ENCODE measurements around the gene DUSP2. TPM values are rescaled to one million over a fixed set of nuclear protein-coding genes. Genes with fewer than 3 reads are reported as not detected.

DUSP2 gene
- total and polyA plus RNA-seq, 10 of the 15 experiments (the other 5 are each of a cell fraction or from before 2014, with no cell fraction given), result 9.7 to 212 (median 57.2) TPM

- no peak overlapping the region for H3K27ac ChIP-seq (ENCODE audit: control insufficient read depth, insufficient read depth)
- H3K9me3 ChIP-seq (replicated peaks; ENCODE audit: control insufficient read depth, insufficient read depth, low read length), result no peaks in the 10 kb centered on the region
- H3K9ac ChIP-seq (ENCODE audit: control insufficient read depth, insufficient read depth, low read length), result no peak overlapping the region
- TF ChIP-seq IRF5 (IDR thresholded peaks at IDR 0.05; ENCODE audit: borderline replicate concordance), result no peak
- TF ChIP-seq CBFB (IDR thresholded peaks at IDR 0.05; ENCODE audit: low read depth), result no peak
- TF ChIP-seq YY1 (IDR thresholded peaks at IDR 0.05; ENCODE audit: low read depth, low read length), result no peak
- no peak for TF ChIP-seq LARP7 (IDR thresholded peaks at IDR 0.05)
- TF ChIP-seq NFIC (IDR thresholded peaks at IDR 0.05; ENCODE audit: low read depth, low read length), result no peak
- TF ChIP-seq SIN3A (IDR thresholded peaks at IDR 0.05; ENCODE audit: low read depth, low read length), result no peak
- no peak for TF ChIP-seq RAD21 (IDR thresholded peaks at IDR 0.05; ENCODE audit: insufficient read depth, low read depth, low read length)
- TF ChIP-seq ZNF274 (IDR thresholded peaks at IDR 0.05; ENCODE audit: insufficient read depth, insufficient read length), result no peak
- TF ChIP-seq CBX5 (IDR thresholded peaks at IDR 0.05; ENCODE audit: low read depth), result no peak
- no peak for TF ChIP-seq TCF3 (IDR thresholded peaks at IDR 0.05; ENCODE audit: borderline replicate concordance, insufficient read depth, low read depth, low read length)
- no peak for TF ChIP-seq NKRF (conservative IDR thresholded peaks at IDR 0.05)
- no peak for TF ChIP-seq SP1 (IDR thresholded peaks at IDR 0.05; ENCODE audit: low read depth, low read length)
- TF ChIP-seq PBX3 (IDR thresholded peaks at IDR 0.05; ENCODE audit: insufficient replicate concordance, low read depth, low read length), result no peak
- TF ChIP-seq ZBED1 (IDR thresholded peaks at IDR 0.05; ENCODE audit: borderline replicate concordance), result no peak
- no peak for TF ChIP-seq CREB1 (IDR thresholded peaks at IDR 0.05; ENCODE audit: low read depth)
- ChIA-PET POLR2A (no interaction called here), SMC1A (ENCODE audit: uncharacterized antibody, unreplicated experiment) (no interaction called here), RAD21 (ENCODE audit: unreplicated experiment) (interaction anchor here (1.6 kb wide), 1 partner anchor 122 kb away, joined by 3 read pairs; no protein-coding TSS in a partner anchor), CTCF (interaction anchor here (1.0 to 1.5 kb wide), 2 partner anchors 50 to 60 kb away, joined by 3 to 5 read pairs; no protein-coding TSS in a partner anchor)
- 74% methylated on average over 24 of the region's 24 CpGs for WGBS (ENCODE audit: insufficient coverage, insufficient replicate concordance, low lambda C conversion rate, missing lambda C conversion rate)
- no peak overlapping the region for H2AFZ ChIP-seq (ENCODE audit: control insufficient read depth, low read depth, low read length)
- in situ Hi-C loops (cut with MboI) (no loop called here), intact Hi-C loops (cut with micrococcal nuclease; ENCODE audit: unreplicated experiment) (loop anchor here (5.0 kb wide), 1 partner anchor 152 kb away; the partner anchor contains the start of genes CIAO1 and TMEM127)
- BruUV-seq (replicated peaks), result no TSS peak
- no peak overlapping the region for H3K4me3 ChIP-seq
- H3K4me2 ChIP-seq (ENCODE audit: control insufficient read depth, insufficient read depth), result no peak overlapping the region
- H3K79me2 ChIP-seq (ENCODE audit: control insufficient read depth, insufficient read depth, low read length), result no peaks in the 10 kb centered on the region
- FAIRE-seq (no peak), DNase-seq (ENCODE audit: low read depth, low spot score) (no peak), ATAC-seq (no peak)
- no peaks in the 10 kb centered on the region for H3K36me3 ChIP-seq (ENCODE audit: control insufficient read depth in 2 of 2, insufficient read depth in 2 of 2, low read length in 1 of 2)
- no peaks in the 10 kb centered on the region; the same call in 1 of the 2 replicates for H4K20me1 ChIP-seq (ENCODE audit: control insufficient read depth, insufficient read depth)
- H3K4me1 ChIP-seq (ENCODE audit: control insufficient read depth, insufficient read depth, low read length), result peaks cover 8% of the 10 kb centered on the region
- no peaks in the 10 kb centered on the region; a peak in 2 of 4 replicates for H3K27me3 ChIP-seq (replicated peaks in 1 of 2; ENCODE audit: control insufficient read depth in 2 of 2, insufficient read depth in 2 of 2, low read length in 1 of 2)
Measured at GRCh38 chr2:96114903-96115581, 30.2 kb downstream of the DUSP2 start.

Data from GM12878 (cell line).